HL-60 (cell line): ENCODE measurements around the gene RABEPK.

Source experiments
- CTCF ChIP-seq: IDR thresholded peaks from one replicate; pipeline ENCODE4 v1.5.1; 2011; ENCODE audit warnings: low read length, control low read depth, inconsistent platforms; ENCODE audit not compliant: insufficient read depth
- GABPA ChIP-seq: IDR thresholded peaks from 2 replicates; pipeline ENCODE4 v1.6.1; 2012; ENCODE audit warnings: low read depth
- POLR2AphosphoS5 ChIP-seq: IDR thresholded peaks from 2 replicates; pipeline ENCODE4 v1.6.1; 2012; ENCODE audit warnings: low read depth
- SPI1 ChIP-seq: IDR thresholded peaks from 2 replicates; pipeline ENCODE4 v1.6.1; 2012; ENCODE audit warnings: low read depth, mild to moderate bottlenecking, borderline replicate concordance

GRCh38 chr9:125238127-125238914 lies 38.0 kb downstream of the RABEPK start:
- TF ChIP-seq CTCF (no peak), POLR2AphosphoS5 (no peak), SPI1 (no peak), GABPA (no peak)
